B cell (primary cell): Measurements from ENCODE around the gene CRK.

ENCODE experiments used
- CTCF ChIP-seq: fragments of 200-600 bp; IDR thresholded peaks from one replicate; pipeline ENCODE4 v1.8.0; 2022; ENCODE audit warnings: antibody characterized with exemption, mild to moderate bottlenecking
- EZH2 ChIP-seq: IDR thresholded peaks from 2 replicates; pipeline ENCODE4 v1.6.1; 2012; ENCODE audit warnings: borderline replicate concordance, low read depth, mild to moderate bottlenecking, moderate library complexity, low read length; ENCODE audit not compliant: insufficient read depth, poor library complexity, severe bottlenecking

GRCh38 chr17:1447052-1447451, 9.0 kb downstream of the CRK start:
- TF ChIP-seq CTCF (no peak), EZH2 (no peak)
